Mesothelial cell of epicardium (in vitro differentiated cells): ENCODE measurements around the gene CDK6. TPM values are rescaled to one million over a fixed set of nuclear protein-coding genes. Genes with fewer than 3 reads are reported as not detected.

Experiments used
- DNase-seq, 2 experiments: peaks; one replicate each; pipeline ENCODE4 v3.0.0; 2021; ENCODE audit warnings: low spot score in 2 of 2; ENCODE audit not compliant: unreplicated experiment in 2 of 2
- H3K27ac Mint-ChIP-seq: 2 replicates; pipeline ENCODE4 v1.8.0; 2021; ENCODE audit warnings: mixed read lengths
- H3K27me3 Mint-ChIP-seq: 2 replicates; pipeline ENCODE4 v1.8.0; 2021; ENCODE audit warnings: low read depth, mixed read lengths
- H3K36me3 Mint-ChIP-seq: 2 replicates; pipeline ENCODE4 v1.8.0; 2021; ENCODE audit warnings: mixed read lengths
- H3K4me1 Mint-ChIP-seq: 2 replicates; pipeline ENCODE4 v1.8.0; 2021; ENCODE audit warnings: mixed read lengths
- H3K4me3 Mint-ChIP-seq: 2 replicates; pipeline ENCODE4 v1.8.0; 2021; ENCODE audit warnings: mild to moderate bottlenecking, moderate library complexity, mixed read lengths
- H3K9me3 Mint-ChIP-seq: 2 replicates; pipeline ENCODE4 v1.8.0; 2021; ENCODE audit warnings: mixed read lengths
- CTCF ChIP-seq: fragments of 200-600 bp; sonication (generic); IDR thresholded peaks from one replicate; pipeline ENCODE4 v1.5.0; 2021; ENCODE audit warnings: antibody characterized with exemption; ENCODE audit not compliant: unreplicated experiment
- total RNA-seq: library from RNA; stranded (reverse); gene quantifications from 3 replicates; pipeline ENCODE4 v1.2.1, GENCODE V29; 2021

CDK6 gene
- total RNA-seq, 1 donor from 2014 or later, result 138 TPM

GRCh38 chr7:92623544-92623943 lies 212.8 kb downstream of the CDK6 start:
- H3K9me3 Mint-ChIP-seq, result peaks cover 9% of the 10 kb centered on the region
- peaks cover 44% of the 10 kb centered on the region for H3K36me3 Mint-ChIP-seq
- H3K4me1 Mint-ChIP-seq, result peaks cover 38% of the 10 kb centered on the region
- no peaks in the 10 kb centered on the region for H3K27me3 Mint-ChIP-seq
- no peak for DNase-seq
- peak overlapping the region; percentile 76 for H3K27ac Mint-ChIP-seq
- no peak for TF ChIP-seq CTCF
- no peak overlapping the region for H3K4me3 Mint-ChIP-seq

- Mint-ChIP-seq H3K27me3 (no peaks in the 10 kb centered on the region), H3K27ac (peak overlapping the region; percentile 25), H3K4me3 (no peak overlapping the region), H3K36me3 (peaks cover 36% of the 10 kb centered on the region), H3K9me3 (peaks cover 4% of the 10 kb centered on the region), H3K4me1 (peaks cover 38% of the 10 kb centered on the region)
- no peak for TF ChIP-seq CTCF
- DNase-seq, result no peak
Observed at GRCh38 chr7:92622685-92623084, 213.7 kb downstream of the CDK6 start.

- Mint-ChIP-seq H3K27me3 (no peaks in the 10 kb centered on the region), H3K27ac (peak overlapping the region; percentile 40)
Observed at GRCh38 chr7:92622030-92622429, 214.3 kb downstream of the CDK6 start.

GRCh38 chr7:92621561-92622023 lies 214.8 kb downstream of the CDK6 start:
- Mint-ChIP-seq H3K9me3 (peaks cover 4% of the 10 kb centered on the region), H3K4me3 (no peak overlapping the region), H3K27ac (peak overlapping the region; percentile 89), H3K27me3 (no peaks in the 10 kb centered on the region), H3K4me1 (peaks cover 38% of the 10 kb centered on the region), H3K36me3 (peaks cover 38% of the 10 kb centered on the region)
- TF ChIP-seq CTCF, result no peak
- no peak for DNase-seq

More at GRCh38 chr7:92622030-92622429, 214.3 kb downstream of the CDK6 start:
- DNase-seq, result no peak
- no peak overlapping the region for H3K4me3 Mint-ChIP-seq
- H3K36me3 Mint-ChIP-seq, result peaks cover 36% of the 10 kb centered on the region
- peaks cover 38% of the 10 kb centered on the region for H3K4me1 Mint-ChIP-seq
- no peak for TF ChIP-seq CTCF
- H3K9me3 Mint-ChIP-seq, result peaks cover 4% of the 10 kb centered on the region

- H3K27ac Mint-ChIP-seq, result peak overlapping the region; percentile 89
- no peaks in the 10 kb centered on the region for H3K27me3 Mint-ChIP-seq
- peaks cover 37% of the 10 kb centered on the region for H3K36me3 Mint-ChIP-seq
- H3K4me3 Mint-ChIP-seq, result no peak overlapping the region
- peak in 1 of 2 experiments; percentile 64 for DNase-seq
- TF ChIP-seq CTCF, result peak; percentile 61
- H3K4me1 Mint-ChIP-seq, result peaks cover 34% of the 10 kb centered on the region
- peaks cover 4% of the 10 kb centered on the region for H3K9me3 Mint-ChIP-seq
Observed at GRCh38 chr7:92621026-92621540, 215.3 kb downstream of the CDK6 start.

- H3K27me3 Mint-ChIP-seq, result no peaks in the 10 kb centered on the region
- H3K4me3 Mint-ChIP-seq, result no peak overlapping the region
Observed at GRCh38 chr7:92615861-92616260, 220.5 kb downstream of the CDK6 start.

More at GRCh38 chr7:92615861-92616260, 220.5 kb downstream of the CDK6 start:
- peaks cover 3% of the 10 kb centered on the region for H3K4me1 Mint-ChIP-seq
- no peak for DNase-seq
- H3K27ac Mint-ChIP-seq, result no peak overlapping the region
- H3K36me3 Mint-ChIP-seq, result peaks cover 25% of the 10 kb centered on the region
- no peak for TF ChIP-seq CTCF
- H3K9me3 Mint-ChIP-seq, result no peaks in the 10 kb centered on the region
